Neural cell (in vitro differentiated cells): ENCODE results near the gene KRTAP10-2. TPM values are rescaled to one million over a fixed set of nuclear protein-coding genes. Genes with fewer than 3 reads are reported as not detected.

Experiments used
- H2AFZ ChIP-seq: fragments of 200-600, 300-800 bp; sonication (generic), shearing (Covaris generic); 2 replicates; pipeline ENCODE4 v1.6.0; 2014; ENCODE audit warnings: low read depth, mild to moderate bottlenecking, antibody characterized with exemption, low read length, moderate library complexity
- H3F3A ChIP-seq: fragments of 200-600 bp; shearing (Covaris generic); 2 replicates; pipeline ENCODE4 v1.6.1; 2016; ENCODE audit warnings: mild to moderate bottlenecking, moderate library complexity, mixed read lengths, antibody characterized with exemption, low read length; ENCODE audit not compliant: insufficient read depth, poor library complexity, severe bottlenecking
- H3K27ac ChIP-seq: fragments of 200-600, 300-800 bp; sonication (generic), shearing (Covaris generic); 2 replicates; pipeline ENCODE4 v1.5.1; 2014; ENCODE audit warnings: mild to moderate bottlenecking, low read length, moderate library complexity
- H3K27me3 ChIP-seq: fragments of 300-800, 200-600 bp; sonication (generic), shearing (Covaris generic); 2 replicates; pipeline ENCODE4 v1.6.0; 2014; ENCODE audit warnings: mild to moderate bottlenecking, low read depth, low read length, moderate library complexity; ENCODE audit not compliant: insufficient read depth
- H3K36me3 ChIP-seq: fragments of 300-800, 200-600 bp; sonication (generic), shearing (Covaris generic); 2 replicates; pipeline ENCODE4 v1.5.1; 2014; ENCODE audit warnings: mild to moderate bottlenecking, antibody characterized with exemption, low read length, moderate library complexity; ENCODE audit not compliant: insufficient read depth
- H3K4me2 ChIP-seq: fragments of 300-800, 200-600 bp; sonication (generic), shearing (Covaris generic); 2 replicates; pipeline ENCODE4 v1.6.0; 2014; ENCODE audit warnings: mild to moderate bottlenecking, low read length
- H3K4me3 ChIP-seq: fragments of 300-800, 200-600 bp; sonication (generic), shearing (Covaris generic); 2 replicates; pipeline ENCODE4 v1.5.1; 2014; ENCODE audit warnings: mild to moderate bottlenecking, low read length, moderate library complexity
- H3K79me2 ChIP-seq: fragments of 200-600 bp; shearing (Covaris generic); replicated peaks from 2 replicates; pipeline ENCODE4 v1.6.0; 2014; ENCODE audit warnings: mild to moderate bottlenecking, low read length, moderate library complexity; ENCODE audit not compliant: insufficient read depth
- H3K9ac ChIP-seq: fragments of 300-800, 200-600 bp; sonication (generic), shearing (Covaris generic); 2 replicates; pipeline ENCODE4 v1.6.1; 2016; ENCODE audit warnings: mild to moderate bottlenecking, low read length, mixed read lengths
- H3K9me2 ChIP-seq: fragments of 200-600 bp; shearing (Covaris generic); 2 replicates; pipeline ENCODE4 v1.6.1; 2016; ENCODE audit warnings: mild to moderate bottlenecking, low read length, mixed read lengths; ENCODE audit not compliant: insufficient read depth
- H3K9me3 ChIP-seq: fragments of 200-600, 300-800 bp; sonication (generic), shearing (Covaris generic); 2 replicates; pipeline ENCODE4 v1.6.1; 2016; ENCODE audit warnings: mild to moderate bottlenecking, mixed run types, low read length, moderate library complexity, mixed read lengths
- H4K20me1 ChIP-seq: fragments of 200-600 bp; shearing (Covaris generic); 2 replicates; pipeline ENCODE4 v1.6.1; 2016; ENCODE audit warnings: mild to moderate bottlenecking, mixed run types; ENCODE audit not compliant: insufficient read depth
- CTCF ChIP-seq: fragments of 450-650 bp; IDR thresholded peaks from 2 replicates; pipeline ENCODE4 v1.5.1; 2014; ENCODE audit warnings: antibody characterized with exemption, mild to moderate bottlenecking, moderate library complexity; ENCODE audit not compliant: poor library complexity, severe bottlenecking
- EP300 ChIP-seq: fragments of 450-650 bp; conservative IDR thresholded peaks from 2 replicates; pipeline ENCODE4 v1.6.1; 2014; ENCODE audit warnings: antibody characterized with exemption, mild to moderate bottlenecking, moderate library complexity; ENCODE audit not compliant: poor library complexity, severe bottlenecking
- EZH2 ChIP-seq: fragments of 200-600, 300-800 bp; shearing (Covaris generic), sonication (generic); IDR thresholded peaks from 2 replicates; pipeline ENCODE4 v1.6.1; 2014; ENCODE audit warnings: antibody characterized with exemption, low read length, borderline replicate concordance, mild to moderate bottlenecking; ENCODE audit not compliant: insufficient read depth, poor library complexity, severe bottlenecking
- MXI1 ChIP-seq: fragments of 450-650 bp; conservative IDR thresholded peaks from 2 replicates; pipeline ENCODE4 v1.6.1; 2014; ENCODE audit warnings: antibody characterized with exemption, mild to moderate bottlenecking; ENCODE audit not compliant: poor library complexity, severe bottlenecking
- POLR2AphosphoS5 ChIP-seq: IDR thresholded peaks from 2 replicates; pipeline ENCODE4 v1.6.1; 2012
- RAD21 ChIP-seq: fragments of 450-650 bp; conservative IDR thresholded peaks from 2 replicates; pipeline ENCODE4 v1.6.1; 2014; ENCODE audit warnings: antibody characterized with exemption, mild to moderate bottlenecking, moderate library complexity
- REST ChIP-seq: IDR thresholded peaks from 2 replicates; pipeline ENCODE4 v1.6.1; 2012; ENCODE audit warnings: borderline replicate concordance
- SMC3 ChIP-seq: fragments of 450-650 bp; conservative IDR thresholded peaks from 2 replicates; pipeline ENCODE4 v1.6.1; 2014; ENCODE audit warnings: antibody characterized with exemption, mild to moderate bottlenecking, moderate library complexity; ENCODE audit not compliant: poor library complexity
- TAF1 ChIP-seq: IDR thresholded peaks from 2 replicates; pipeline ENCODE4 v1.6.1; 2012; ENCODE audit warnings: low read depth
- polyA plus RNA-seq: library from polyadenylated mRNA; depleted of rRNA; stranded (reverse); fragments of >200 nt; gene quantifications from 2 replicates; pipeline ENCODE4 v1.2.3, GENCODE V29; 2014

The KRTAP10-2 gene
- polyA plus RNA-seq, 1 donor from 2014 or later, result not detected

DNA sequence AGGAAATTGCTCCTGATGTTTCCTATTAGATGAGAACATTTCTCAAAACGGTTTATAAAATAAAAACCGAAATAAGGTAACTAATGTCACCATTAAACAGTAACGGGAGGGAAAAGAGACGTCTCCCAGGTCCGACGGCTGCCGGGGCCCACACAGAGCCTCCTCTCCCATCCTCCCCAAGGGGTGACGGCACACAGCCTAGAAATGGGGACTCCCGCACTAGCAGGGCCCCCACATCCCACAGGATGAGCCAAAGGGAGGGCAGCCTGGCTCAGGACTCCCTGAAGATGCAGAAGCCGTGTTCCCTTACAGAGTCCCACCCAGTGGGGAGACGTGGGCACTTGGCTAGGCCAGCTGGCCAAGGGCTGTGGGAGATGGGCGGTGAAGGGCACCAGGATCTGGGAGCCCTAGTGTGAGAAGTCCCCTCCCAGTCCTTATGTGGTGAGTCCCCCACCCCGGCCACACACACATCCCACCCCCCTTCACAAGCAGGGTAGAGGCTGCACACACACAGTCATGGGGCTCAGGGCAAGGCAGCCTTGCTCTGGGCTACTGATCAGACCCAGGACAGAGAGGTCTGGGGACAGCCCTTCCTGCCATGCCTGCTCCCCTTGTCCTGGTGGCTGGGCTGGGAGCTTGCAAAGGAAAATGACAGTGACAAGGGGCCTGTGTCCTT, 4.0 kb upstream of the KRTAP10-2 start:
- Histone ChIP-seq H3K4me2 (no peak overlapping the region), H2AFZ (no peak overlapping the region), H3K36me3 (no peaks in the 10 kb centered on the region), H4K20me1 (no peaks in the 10 kb centered on the region), H3K27me3 (no peaks in the 10 kb centered on the region), H3K79me2 (no peaks in the 10 kb centered on the region), H3K9me3 (no peaks in the 10 kb centered on the region), H3F3A (no peaks in the 10 kb centered on the region), H3K9ac (no peak overlapping the region), H3K4me3 (no peak overlapping the region), H3K27ac (no peak overlapping the region), H3K9me2 (no peaks in the 10 kb centered on the region)
- TF ChIP-seq CTCF (no peak), REST (no peak)

GRCh38 chr21:44552681-44553080, 1.4 kb upstream of the KRTAP10-2 start:
- H3K27ac ChIP-seq, result no peak overlapping the region
- H3K9me3 ChIP-seq, result no peaks in the 10 kb centered on the region
- no peaks in the 10 kb centered on the region for H3F3A ChIP-seq
- no peak overlapping the region for H3K4me3 ChIP-seq
- H3K9me2 ChIP-seq, result no peaks in the 10 kb centered on the region
- H3K79me2 ChIP-seq, result no peaks in the 10 kb centered on the region
- H4K20me1 ChIP-seq, result no peaks in the 10 kb centered on the region
- no peaks in the 10 kb centered on the region for H3K36me3 ChIP-seq
- H3K9ac ChIP-seq, result no peak overlapping the region
- no peak for TF ChIP-seq SMC3
- TF ChIP-seq EZH2, result no peak
- H3K4me2 ChIP-seq, result no peak overlapping the region
- H3K27me3 ChIP-seq, result no peaks in the 10 kb centered on the region
- no peak overlapping the region for H2AFZ ChIP-seq

- no peaks in the 10 kb centered on the region for H3K9me3 ChIP-seq
- no peak overlapping the region for H3K27ac ChIP-seq
- H3K36me3 ChIP-seq, result no peaks in the 10 kb centered on the region
- H3K79me2 ChIP-seq, result no peaks in the 10 kb centered on the region
- TF ChIP-seq POLR2AphosphoS5 (no peak), REST (no peak), TAF1 (no peak), EP300 (no peak), MXI1 (no peak), RAD21 (no peak), CTCF (no peak), EZH2 (no peak), SMC3 (no peak)
- H4K20me1 ChIP-seq, result no peaks in the 10 kb centered on the region
- H3K4me2 ChIP-seq, result no peak overlapping the region
- H3K9me2 ChIP-seq, result no peaks in the 10 kb centered on the region
- H2AFZ ChIP-seq, result no peak overlapping the region
- H3F3A ChIP-seq, result no peaks in the 10 kb centered on the region
- H3K4me3 ChIP-seq, result no peak overlapping the region
- H3K9ac ChIP-seq, result no peak overlapping the region
- no peaks in the 10 kb centered on the region for H3K27me3 ChIP-seq
Observed at GRCh38 chr21:44552136-44552535, 831 bp upstream of the KRTAP10-2 start.
